MM.1S (cell line): ENCODE results near the gene CMIP.

Experiments
- DNase-seq: peaks from one replicate; pipeline ENCODE4 v3.0.0-alpha.2; 2015
- H2AFZ ChIP-seq: fragments of 300-600 bp; sonication (generic); 2 replicates; pipeline ENCODE4 v1.6.0; 2016; ENCODE audit warnings: antibody characterized with exemption, low read length
- H3F3A ChIP-seq: fragments of 300-600 bp; sonication (generic); 2 replicates; pipeline ENCODE4 v1.6.1; 2016; ENCODE audit warnings: mild to moderate bottlenecking, antibody characterized with exemption, low read length, moderate library complexity, mixed read lengths; ENCODE audit not compliant: insufficient read depth
- H3K27ac ChIP-seq: fragments of 300-600 bp; sonication (generic); 2 replicates; pipeline ENCODE4 v1.5.1; 2016; ENCODE audit warnings: mild to moderate bottlenecking, low read length
- H3K27me3 ChIP-seq: fragments of 300-600 bp; sonication (generic); replicated peaks from 2 replicates; pipeline ENCODE4 v1.6.0; 2016; ENCODE audit warnings: low read length; ENCODE audit not compliant: insufficient read depth
- H3K36me3 ChIP-seq: fragments of 300-600 bp; sonication (generic); replicated peaks from 2 replicates; pipeline ENCODE4 v1.6.1; 2016; ENCODE audit warnings: mild to moderate bottlenecking, low read length, mixed read lengths; ENCODE audit not compliant: insufficient read depth
- H3K4me1 ChIP-seq: fragments of 300-600 bp; sonication (generic); 2 replicates; pipeline ENCODE4 v1.6.1; 2016; ENCODE audit warnings: low read length, mixed read lengths
- H3K4me2 ChIP-seq: fragments of 300-600 bp; sonication (generic); 2 replicates; pipeline ENCODE4 v1.6.0; 2016; ENCODE audit warnings: low read depth, low read length
- H3K4me3 ChIP-seq: fragments of 300-600 bp; sonication (generic); 2 replicates; pipeline ENCODE4 v1.5.1; 2016; ENCODE audit warnings: low read length, mixed read lengths
- H3K79me2 ChIP-seq: fragments of 300-600 bp; sonication (generic); 2 replicates; pipeline ENCODE4 v1.6.1; 2016; ENCODE audit warnings: mixed run types, low read length, mixed read lengths
- H3K9ac ChIP-seq: fragments of 300-600 bp; sonication (generic); 2 replicates; pipeline ENCODE4 v1.6.1; 2016; ENCODE audit warnings: low read length, mixed read lengths
- H3K9me2 ChIP-seq: fragments of 300-600 bp; sonication (generic); replicated peaks from 2 replicates; pipeline ENCODE4 v1.6.1; 2016; ENCODE audit warnings: mild to moderate bottlenecking, low read length, mixed read lengths; ENCODE audit not compliant: insufficient read depth
- H3K9me3 ChIP-seq: fragments of 300-600 bp; sonication (generic); replicated peaks from 2 replicates; pipeline ENCODE4 v1.6.1; 2016; ENCODE audit warnings: mild to moderate bottlenecking, low read length, mixed read lengths; ENCODE audit not compliant: insufficient read depth
- H4K20me1 ChIP-seq: fragments of 300-600 bp; sonication (generic); 2 replicates; pipeline ENCODE4 v1.6.1; 2016; ENCODE audit warnings: mild to moderate bottlenecking, low read length, moderate library complexity, mixed read lengths; ENCODE audit not compliant: insufficient read depth
- EZH2 ChIP-seq: fragments of 300-600 bp; sonication (generic); optimal IDR thresholded peaks from 2 replicates; pipeline ENCODE3; 2017; ENCODE audit warnings: low read depth, mild to moderate bottlenecking, antibody characterized with exemption, low read length, mixed read lengths
- EZH2phosphoT487 ChIP-seq: fragments of 300-600 bp; sonication (generic); IDR thresholded peaks from 2 replicates; pipeline ENCODE4 v1.6.1; 2018; ENCODE audit warnings: antibody characterized with exemption, low read length
- TF ChIP-seq, protein P1 (sequence below): fragments of 300-600 bp; sonication (generic); IDR thresholded peaks from 2 replicates; pipeline ENCODE4 v1.5.1; 2016; ENCODE audit warnings: antibody characterized with exemption, low read length, mixed read lengths

The CMIP gene

GRCh38 chr16:81555660-81556059 is 111.1 kb downstream of the CMIP start:
- H3K27ac ChIP-seq = no peak overlapping the region
- H3K36me3 ChIP-seq = no peaks in the 10 kb centered on the region

GRCh38 chr16:81556715-81557284 is 112.2 kb downstream of the CMIP start:
- H2AFZ ChIP-seq = no peak overlapping the region
- H3K9me3 ChIP-seq = no peaks in the 10 kb centered on the region
- no peak for DNase-seq
- H3K27me3 ChIP-seq = no peaks in the 10 kb centered on the region
- no peak overlapping the region for H3K9ac ChIP-seq
- TF ChIP-seq, protein P1, sequence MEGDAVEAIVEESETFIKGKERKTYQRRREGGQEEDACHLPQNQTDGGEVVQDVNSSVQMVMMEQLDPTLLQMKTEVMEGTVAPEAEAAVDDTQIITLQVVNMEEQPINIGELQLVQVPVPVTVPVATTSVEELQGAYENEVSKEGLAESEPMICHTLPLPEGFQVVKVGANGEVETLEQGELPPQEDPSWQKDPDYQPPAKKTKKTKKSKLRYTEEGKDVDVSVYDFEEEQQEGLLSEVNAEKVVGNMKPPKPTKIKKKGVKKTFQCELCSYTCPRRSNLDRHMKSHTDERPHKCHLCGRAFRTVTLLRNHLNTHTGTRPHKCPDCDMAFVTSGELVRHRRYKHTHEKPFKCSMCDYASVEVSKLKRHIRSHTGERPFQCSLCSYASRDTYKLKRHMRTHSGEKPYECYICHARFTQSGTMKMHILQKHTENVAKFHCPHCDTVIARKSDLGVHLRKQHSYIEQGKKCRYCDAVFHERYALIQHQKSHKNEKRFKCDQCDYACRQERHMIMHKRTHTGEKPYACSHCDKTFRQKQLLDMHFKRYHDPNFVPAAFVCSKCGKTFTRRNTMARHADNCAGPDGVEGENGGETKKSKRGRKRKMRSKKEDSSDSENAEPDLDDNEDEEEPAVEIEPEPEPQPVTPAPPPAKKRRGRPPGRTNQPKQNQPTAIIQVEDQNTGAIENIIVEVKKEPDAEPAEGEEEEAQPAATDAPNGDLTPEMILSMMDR = no peak
- TF ChIP-seq EZH2 (no peak), EZH2phosphoT487 (no peak)
- 0 out of 2 replicates have a peak, but pooled peaks cover 4% of the 10 kb centered on the region for H3K79me2 ChIP-seq
- H3K9me2 ChIP-seq = no peaks in the 10 kb centered on the region
- no peaks in the 10 kb centered on the region for H3F3A ChIP-seq
- no peaks in the 10 kb centered on the region for H4K20me1 ChIP-seq
- H3K36me3 ChIP-seq = no peaks in the 10 kb centered on the region
- H3K4me1 ChIP-seq = no peaks in the 10 kb centered on the region
- H3K27ac ChIP-seq = no peak overlapping the region
- H3K4me2 ChIP-seq = no peak overlapping the region
- H3K4me3 ChIP-seq = no peak overlapping the region

More at GRCh38 chr16:81555660-81556059, 111.1 kb downstream of the CMIP start:
- TF ChIP-seq EZH2 (no peak), EZH2phosphoT487 (no peak)
- TF ChIP-seq, protein P1 = no peak
- DNase-seq = no peak
- Histone ChIP-seq H3K27me3 (no peaks in the 10 kb centered on the region), H2AFZ (no peak overlapping the region), H3K9me3 (no peaks in the 10 kb centered on the region), H3K9ac (no peak overlapping the region), H4K20me1 (no peaks in the 10 kb centered on the region), H3K4me3 (no peak overlapping the region), H3F3A (no peaks in the 10 kb centered on the region), H3K4me2 (no peak overlapping the region), H3K9me2 (no peaks in the 10 kb centered on the region), H3K4me1 (no peaks in the 10 kb centered on the region), H3K79me2 (0 out of 2 replicates have a peak, but pooled peaks cover 4% of the 10 kb centered on the region)

DNA sequence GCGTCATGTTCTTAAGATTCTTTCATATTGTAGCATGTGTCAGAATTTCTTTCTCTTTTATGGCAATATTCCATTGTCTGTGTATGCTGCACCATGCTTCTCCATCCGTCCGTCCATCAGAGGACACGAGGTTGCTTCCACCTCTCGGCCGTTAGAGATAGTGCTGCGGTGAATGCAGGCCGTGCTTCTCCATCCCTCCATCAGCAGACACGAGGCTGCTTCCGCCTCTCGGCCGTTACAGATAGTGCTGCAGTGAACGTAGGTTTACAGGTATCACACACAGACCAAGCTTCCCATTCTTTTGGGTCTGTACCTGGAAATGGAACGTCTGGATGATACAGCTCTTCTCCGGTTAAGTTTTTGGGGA is 113.5 kb downstream of the CMIP start:
- H3K4me1 ChIP-seq = no peaks in the 10 kb centered on the region
- no peak for TF ChIP-seq EZH2
- TF ChIP-seq, protein P1 = no peak
- no peak for TF ChIP-seq EZH2phosphoT487

More for the DNA sequence above, 113.5 kb downstream of the CMIP start:
- Histone ChIP-seq H3K9ac (no peak overlapping the region), H3K36me3 (no peaks in the 10 kb centered on the region), H3K4me2 (no peak overlapping the region), H2AFZ (no peak overlapping the region), H4K20me1 (no peaks in the 10 kb centered on the region), H3F3A (no peaks in the 10 kb centered on the region), H3K79me2 (0 out of 2 replicates have a peak, but pooled peaks cover 4% of the 10 kb centered on the region), H3K27me3 (no peaks in the 10 kb centered on the region), H3K9me2 (no peaks in the 10 kb centered on the region), H3K4me3 (no peak overlapping the region), H3K9me3 (no peaks in the 10 kb centered on the region), H3K27ac (no peak overlapping the region)
- no peak for DNase-seq
